Gastrocnemius medialis (tissue), 4 donors: ENCODE data around the gene OR2J2.

Experiments used
- CTCF ChIP-seq, 5 experiments: fragments of 450-650 bp in 3 of 5; fragments of 200-600 bp in 2 of 5; sonication (generic) in 2 of 5; IDR thresholded peaks in 4 of 5; conservative IDR thresholded peaks in 1 of 5; 1 replicate in 4 of 5; 2 replicates in 1 of 5; pipeline ENCODE4 v1.5.1; 2016 to 2019; ENCODE audit warnings: antibody characterized with exemption in 5 of 5, mild to moderate bottlenecking in 3 of 5, moderate library complexity in 3 of 5
- POLR2A ChIP-seq, 2 donors: fragments of 450-650 bp; IDR thresholded peaks; one replicate each; pipeline ENCODE4 v1.6.1; 2017; ENCODE audit warnings: antibody characterized with exemption in 2 of 2, mild to moderate bottlenecking in 2 of 2, moderate library complexity in 2 of 2

DNA sequence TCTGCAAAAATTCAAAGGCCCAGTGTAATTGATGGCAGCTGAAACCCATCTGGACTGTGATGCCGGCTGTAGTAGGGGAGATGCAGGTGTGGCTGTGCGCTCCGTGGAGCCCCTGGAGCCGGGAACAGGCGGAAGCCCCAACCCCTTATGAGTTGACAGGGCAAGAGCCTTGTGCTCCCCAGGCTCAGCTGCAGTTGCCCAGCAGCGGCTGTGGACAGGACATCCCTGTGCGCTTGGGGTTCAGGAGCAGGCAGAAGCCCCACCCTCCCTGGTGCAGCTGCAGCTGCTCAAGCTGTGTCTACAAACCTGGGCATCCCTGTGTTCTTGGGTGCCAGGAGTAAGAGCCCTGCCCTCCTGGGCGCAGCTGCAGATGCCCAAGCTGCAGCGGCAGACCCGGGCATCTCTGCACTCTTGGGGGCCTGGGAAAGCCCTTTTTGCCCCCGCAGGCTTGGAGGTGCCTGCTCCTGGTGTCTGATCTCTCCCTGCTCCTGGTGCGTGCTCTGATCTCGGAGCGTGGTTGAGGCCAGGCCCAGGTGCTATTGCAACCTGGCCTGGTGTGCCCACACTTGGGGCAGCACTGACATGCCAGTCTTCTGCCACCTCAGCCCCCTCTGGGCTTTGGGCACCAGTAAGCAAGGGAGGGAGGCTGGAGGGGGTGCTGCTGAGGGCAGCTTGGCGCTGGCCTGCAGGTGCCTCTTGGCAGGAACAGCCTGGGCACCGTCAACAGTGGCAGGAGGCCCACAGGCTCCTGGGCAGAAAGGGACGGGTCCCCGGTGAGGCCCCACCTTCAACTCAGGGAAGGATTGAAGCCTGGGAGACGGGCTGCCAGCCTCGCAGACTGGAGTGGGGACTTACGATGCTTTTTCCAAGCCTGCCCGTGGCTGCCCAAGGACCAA is 30.3 kb downstream of the OR2J2 start:
- TF ChIP-seq CTCF (IDR thresholded peaks at IDR 0.05 in 4 of 5, conservative IDR thresholded peaks at IDR 0.05 in 1 of 5) = no peak
- TF ChIP-seq POLR2A (IDR thresholded peaks at IDR 0.05) = no peak
